Occipital lobe (tissue), 2 donors: ENCODE measurements around the gene DCUN1D1. TPM values are rescaled to one million over a fixed set of nuclear protein-coding genes. Genes with fewer than 3 reads are reported as not detected.

Experiments used
- DNase-seq: peaks from one replicate; lab custom pipeline; 2025; lab: John Stamatoyannopoulos, UW
- total RNA-seq: library from RNA; depleted of rRNA; stranded (reverse); fragments of >200 nt; gene quantifications from one replicate; pipeline ENCODE4 v1.2.3, GENCODE V29; 2014

The DCUN1D1 gene
- total RNA-seq, 1 donor from 2014 or later, result 94.1 TPM

DNA sequence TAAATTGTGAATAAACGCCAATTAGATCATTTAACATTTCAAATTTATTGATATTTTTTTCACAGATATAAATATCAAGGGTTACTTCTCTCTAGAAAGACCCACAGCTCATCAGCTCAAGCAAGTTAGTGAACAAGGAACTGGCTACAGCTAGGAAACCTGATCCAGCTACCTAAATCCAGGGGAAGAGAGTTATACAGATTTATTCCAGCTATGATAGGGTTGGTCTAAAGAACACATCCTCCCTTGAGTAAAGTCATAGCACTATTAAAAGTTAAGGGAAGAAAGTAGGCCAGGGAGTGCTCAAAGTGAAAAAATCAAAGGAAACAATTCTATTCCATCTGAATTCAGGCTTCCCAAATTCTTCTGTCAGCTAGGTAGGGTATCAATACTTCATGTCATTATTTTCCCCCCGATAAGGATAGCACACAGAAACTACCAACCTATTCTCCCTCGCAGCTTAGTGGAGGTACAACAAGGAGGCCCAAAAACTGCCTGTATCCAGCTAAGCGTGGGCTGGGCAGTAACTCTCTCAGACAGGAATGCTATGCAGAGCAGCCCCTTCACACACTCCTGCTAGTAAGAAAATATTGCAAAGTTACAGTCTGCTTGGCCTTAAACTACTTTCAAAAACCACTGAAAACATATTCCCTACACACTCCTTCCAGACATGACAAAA, 44.0 kb downstream of the DCUN1D1 start:
- no peak for DNase-seq

DNA sequence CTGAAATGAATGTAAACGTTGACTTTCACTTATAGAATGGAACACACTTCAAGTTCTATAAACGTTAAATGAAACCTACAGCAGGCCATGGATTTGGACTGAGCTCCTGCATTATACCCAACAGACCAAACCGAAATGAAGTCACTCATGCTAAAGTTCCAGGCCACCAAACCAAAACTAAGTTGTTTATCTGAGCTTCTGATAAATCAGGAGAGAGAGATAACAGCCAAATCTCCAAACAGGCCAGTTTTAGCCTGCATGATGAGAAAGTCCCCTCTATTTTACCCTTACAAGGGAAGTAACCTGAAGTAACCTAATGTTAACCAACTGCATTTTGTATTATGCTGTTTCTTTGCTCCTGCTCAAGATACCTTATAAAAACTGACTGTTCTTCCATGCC, 44.5 kb downstream of the DCUN1D1 start:
- DNase-seq, result no peak

DNA sequence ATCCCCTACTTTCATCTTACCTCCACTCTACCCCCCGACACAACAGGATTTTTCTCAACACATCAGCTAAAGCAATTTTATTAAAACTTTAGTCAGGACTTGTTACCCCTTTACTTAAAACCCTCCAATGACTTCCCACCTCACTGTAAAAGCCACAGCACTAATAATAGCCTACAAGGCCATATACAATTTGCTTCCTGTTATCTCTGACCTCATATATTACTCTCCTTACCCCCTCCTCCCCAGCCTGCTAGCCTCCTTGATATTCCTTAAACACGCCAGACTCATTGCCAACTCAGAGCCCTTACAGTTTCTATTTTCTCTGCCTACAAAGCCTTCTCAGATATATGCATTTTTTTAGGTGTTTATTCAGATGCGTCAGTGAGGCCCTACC, 54.4 kb downstream of the DCUN1D1 start:
- DNase-seq, result no peak

DNA sequence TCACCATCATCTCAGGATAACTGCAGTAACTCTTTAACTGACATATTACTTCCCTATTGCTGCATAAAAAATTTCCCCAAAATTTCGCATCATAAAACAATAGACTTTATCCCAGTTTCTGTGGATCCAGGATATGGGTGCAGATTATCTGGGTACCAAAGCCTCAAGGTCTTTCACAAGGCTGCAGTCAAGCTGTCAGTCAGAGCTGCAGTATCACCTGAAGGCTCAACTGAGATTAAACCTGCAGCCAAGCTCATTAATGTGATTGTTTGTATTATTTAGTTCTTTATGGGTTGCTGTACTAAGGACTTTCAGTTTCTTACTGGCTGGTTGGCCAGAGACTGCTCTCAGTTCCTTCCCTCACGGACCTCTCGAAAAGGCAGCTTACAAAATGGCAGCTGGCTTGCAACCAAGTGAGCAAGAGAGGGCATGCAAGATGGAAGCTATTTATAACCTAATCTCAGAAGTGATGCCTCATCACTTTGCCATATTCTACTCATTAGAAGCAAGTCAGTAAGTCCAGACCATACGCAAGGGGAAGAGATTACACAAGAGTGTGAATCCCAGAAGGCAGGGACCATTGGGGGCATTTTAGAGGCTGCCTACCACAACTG, 54.9 kb downstream of the DCUN1D1 start:
- DNase-seq, result no peak

DNA sequence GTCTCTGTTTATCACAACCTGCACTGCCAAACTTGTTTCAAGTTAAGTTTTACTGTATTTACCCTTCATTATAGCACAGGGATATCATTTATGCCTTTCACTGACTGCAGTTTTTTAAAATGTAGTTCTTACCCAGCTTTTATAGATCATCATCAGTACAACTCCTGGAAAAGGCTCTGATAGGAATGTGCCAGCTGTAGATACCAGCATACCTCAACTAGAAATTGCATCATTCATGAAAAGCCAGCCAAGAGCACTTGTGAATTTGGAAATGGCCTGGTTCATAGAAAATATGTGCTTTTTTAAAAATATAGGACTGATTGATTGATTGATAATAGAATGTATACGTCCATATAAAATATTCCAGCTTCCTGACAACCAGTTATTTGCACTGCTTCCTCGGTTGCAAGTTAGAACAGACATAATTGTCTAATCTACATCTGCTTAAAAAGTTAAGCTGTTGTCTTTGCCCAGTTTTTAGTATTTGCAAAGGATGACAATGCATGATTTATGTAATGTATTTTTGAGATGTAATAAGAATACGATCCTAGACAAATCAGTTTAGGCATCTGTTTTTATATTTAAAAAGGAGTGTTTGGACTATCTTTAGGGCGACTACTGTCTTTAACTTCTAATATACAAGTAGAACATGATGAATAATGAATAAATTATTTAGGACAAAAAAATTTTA, 58.5 kb downstream of the DCUN1D1 start:
- no peak for DNase-seq

DNA sequence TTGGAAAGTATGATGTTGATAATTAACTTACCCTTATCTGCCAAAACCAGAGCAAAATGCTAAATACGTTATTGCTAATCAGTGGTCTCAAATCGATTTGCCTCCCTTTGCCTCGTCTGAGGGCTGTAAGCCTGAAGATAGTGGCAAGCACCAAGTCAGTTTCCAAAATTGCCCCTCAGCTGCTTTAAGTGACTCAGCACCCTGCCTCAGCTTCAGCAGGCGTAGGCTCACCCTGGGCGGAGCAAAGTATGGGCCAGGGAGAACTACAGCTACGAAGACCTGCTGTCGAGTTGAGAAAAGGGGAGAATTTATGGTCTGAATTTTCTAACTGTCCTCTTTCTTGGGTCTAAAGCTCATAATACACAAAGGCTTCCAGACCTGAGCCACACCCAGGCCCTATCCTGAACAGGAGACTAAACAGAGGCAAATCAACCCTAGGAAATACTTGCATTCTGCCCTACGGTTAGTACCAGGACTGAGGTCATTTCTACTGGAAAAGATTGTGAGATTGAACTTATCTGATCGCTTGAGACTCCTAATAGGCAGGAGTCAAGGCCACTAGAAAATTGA, 59.7 kb downstream of the DCUN1D1 start:
- DNase-seq, result no peak

DNA sequence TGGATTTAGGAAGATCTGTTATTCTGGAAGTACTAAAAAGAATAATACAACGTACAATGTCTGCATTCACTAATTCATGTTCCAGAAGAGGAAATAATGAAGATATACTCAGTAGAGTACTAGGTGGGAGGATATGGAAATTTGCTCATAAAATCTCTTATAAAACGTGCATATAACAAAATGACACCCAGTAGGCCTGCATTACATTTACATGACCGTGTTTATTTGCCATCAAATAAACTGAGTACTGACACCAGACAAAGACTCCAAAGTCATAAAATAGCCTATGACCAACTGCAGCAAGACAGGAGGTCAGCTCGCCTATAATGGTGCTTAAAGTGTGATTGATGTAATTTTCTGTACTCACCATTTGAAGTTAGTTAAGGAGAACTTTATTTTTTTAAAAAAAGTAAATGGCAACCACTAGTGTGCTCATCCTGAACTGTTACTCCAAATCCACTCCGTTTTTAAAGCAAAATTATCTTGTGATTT, 60.4 kb downstream of the DCUN1D1 start:
- no peak for DNase-seq

DNA sequence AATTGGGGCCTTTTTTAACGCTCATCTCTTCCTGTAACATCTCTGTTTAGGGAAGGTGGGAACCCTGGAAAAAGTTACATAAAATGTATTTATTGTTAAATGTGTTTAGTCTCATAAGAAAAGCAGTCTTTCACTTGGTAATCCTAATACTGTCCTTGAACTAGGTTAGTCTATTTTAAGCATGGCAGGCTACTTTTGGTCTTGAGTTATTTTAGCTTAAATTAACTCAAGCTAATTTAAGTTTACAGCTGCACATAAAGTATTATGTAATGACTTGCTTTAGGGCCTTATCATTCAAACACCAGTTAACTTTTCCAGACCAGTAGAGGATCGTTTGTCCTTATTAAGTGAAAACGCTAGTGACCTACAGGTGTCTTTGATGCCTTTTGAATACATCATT, 63.2 kb downstream of the DCUN1D1 start:
- DNase-seq, result no peak

DNA sequence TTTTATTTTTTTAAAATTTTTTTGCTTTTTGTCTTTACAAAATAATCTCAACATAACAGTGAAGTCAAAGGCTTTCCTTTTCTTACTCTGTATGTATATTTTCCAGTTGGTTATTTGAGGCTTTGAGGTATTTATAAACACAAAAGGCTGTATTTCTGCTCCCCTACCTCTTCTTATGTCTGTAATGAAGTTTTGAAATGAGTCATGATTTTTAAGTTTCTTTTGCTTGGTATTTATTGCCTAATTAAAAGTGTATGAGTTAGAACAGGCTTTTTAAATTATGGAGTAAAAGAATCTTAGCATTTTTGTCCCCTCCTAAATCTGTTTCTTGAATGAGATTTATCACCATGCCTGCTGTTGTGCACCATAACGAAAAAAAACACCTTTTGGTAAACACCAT, 66.0 kb downstream of the DCUN1D1 start:
- DNase-seq, result no peak

DNA sequence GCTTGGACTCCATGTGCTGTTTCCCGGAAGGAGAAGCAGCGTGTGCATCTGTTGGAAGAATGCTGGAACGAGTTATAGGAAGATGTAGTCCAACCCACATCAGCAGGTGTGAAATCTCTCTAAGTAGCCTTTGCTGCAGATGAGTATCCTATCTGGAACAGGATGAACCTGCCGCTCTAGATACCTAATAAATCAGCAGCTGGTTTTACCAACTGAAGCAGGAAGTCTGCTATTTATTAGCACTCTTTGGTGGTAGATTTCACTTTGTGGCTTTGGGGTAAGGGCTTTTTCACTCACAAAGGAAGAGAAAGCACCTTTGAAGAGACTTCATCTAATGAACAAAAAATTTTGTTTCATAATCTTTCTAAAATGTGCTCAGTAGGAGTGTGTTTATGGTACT, 66.4 kb downstream of the DCUN1D1 start:
- no peak for DNase-seq

DNA sequence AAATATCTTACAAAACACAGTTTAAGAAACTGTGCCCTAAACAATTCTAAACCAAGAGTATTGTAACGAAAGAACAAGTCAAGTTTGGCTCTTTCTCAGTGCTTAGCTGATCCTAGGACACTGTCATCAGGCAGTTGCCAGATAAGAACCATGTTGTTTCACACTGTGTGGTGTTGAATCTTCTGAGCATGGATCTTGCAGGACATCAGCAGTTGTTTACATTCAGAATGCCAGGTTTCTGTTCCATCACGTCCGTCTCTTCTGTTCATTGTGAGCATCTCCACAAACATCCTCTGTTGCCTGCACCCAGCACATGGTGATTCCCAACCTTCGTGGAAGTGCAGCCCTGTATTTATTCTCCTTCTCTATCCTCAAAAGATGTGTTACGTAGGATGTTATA, 67.9 kb downstream of the DCUN1D1 start:
- DNase-seq, result no peak

DNA sequence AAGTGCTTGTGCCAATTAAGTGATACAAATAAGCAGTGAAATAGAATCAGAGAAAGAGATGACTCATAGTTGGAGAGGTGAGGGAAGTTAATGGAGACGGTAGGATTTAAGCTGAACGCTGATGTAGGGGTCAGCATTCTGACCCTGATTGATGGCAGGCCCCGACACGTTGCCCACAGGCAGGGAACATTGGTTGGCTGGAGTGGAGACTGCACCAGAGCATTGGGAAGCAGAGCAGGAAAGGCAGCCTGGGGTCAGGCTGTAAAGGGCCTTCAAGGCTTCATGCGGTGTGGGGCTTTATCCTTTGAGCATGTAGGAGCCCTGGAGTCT, 68.6 kb downstream of the DCUN1D1 start:
- DNase-seq, result no peak

DNA sequence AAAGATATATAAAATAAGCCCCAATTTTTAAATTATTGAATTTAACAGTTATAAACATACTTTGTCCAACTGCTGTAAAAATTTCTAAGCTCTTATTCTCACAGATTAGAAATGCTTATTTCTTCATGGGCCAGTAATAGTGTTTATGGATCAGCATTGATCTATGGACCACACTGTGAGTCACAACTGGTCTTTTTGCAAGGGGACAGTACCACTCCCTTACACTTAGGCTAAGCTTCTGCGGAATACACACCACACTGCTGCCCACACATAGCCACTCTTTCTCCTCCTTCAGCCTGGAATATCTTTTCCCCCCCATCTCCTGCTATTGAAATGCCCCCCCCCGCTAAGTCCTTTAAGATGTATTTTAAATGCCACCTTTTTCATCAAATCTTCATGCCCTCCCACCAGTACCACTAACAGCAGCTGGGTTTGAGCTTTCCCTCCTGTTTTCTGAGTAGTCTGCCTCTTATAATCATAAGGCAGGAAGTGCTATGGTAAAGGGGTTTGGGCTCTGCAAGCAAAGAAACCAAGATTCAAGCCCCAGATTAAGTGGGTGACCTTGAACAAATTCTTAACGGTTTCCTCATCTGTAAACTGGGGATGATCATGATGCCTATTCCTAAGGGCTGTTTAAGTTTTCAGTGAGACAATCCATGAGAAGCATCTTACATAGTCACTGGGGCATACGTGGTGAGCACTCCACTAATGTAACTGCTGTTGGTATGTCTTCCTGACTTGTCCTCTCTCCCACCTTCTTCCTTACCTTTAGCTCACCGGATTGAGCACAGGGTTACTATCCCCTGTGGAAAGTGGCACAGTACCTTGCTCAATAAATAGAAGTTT, 69.2 kb downstream of the DCUN1D1 start:
- no peak for DNase-seq

DNA sequence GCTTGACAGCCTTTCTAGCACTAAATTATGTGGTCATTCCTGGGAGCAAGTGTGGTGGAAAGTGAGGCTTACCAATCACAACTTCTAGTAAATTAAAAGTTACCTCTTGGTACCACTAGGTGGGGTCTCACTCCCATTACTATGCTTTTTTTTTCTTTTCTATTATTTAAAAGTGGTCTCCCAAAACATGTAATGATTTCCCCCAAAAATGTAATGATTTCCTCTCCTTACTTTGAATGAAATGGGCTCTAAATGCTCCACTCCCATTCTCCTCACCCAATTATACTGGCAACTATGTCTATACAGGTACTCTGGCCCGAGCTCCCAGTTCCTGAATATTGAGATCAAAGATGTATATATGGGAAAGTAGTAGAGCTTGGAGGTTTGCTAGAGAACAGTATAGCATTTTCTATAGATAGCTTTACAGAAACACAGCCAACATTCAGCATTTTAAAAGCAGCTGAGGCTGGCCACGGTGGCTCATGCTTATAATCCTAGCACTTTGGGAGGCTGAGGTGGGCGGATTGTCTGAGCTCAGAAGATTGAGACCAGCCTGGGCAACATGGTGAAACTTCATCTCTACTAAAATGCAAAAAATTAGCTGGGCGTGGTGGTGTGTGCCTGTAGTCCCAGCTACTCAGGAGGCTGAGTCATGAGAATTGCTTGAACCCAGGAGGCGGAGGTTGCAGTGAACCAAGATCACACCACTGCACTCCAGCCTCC, 70.9 kb downstream of the DCUN1D1 start:
- no peak for DNase-seq

DNA sequence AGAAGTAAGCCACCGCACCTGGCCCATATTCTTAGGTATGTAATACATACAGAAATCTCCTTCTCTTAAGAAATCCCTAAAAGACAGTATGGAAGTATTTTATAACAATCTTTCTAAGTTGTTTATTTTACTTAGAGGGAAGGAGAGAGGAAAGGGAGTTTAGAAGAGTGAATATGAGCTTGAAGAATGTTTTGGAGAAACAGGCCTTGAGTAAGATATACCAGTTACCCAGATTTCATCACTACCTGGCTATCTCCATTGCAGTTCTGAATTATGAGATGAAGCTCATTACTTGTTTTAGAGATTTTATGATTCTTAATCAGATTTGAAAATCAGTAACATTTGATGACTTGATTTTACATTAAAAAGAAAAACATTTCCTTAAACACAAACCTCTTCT, 71.9 kb downstream of the DCUN1D1 start:
- DNase-seq, result no peak

DNA sequence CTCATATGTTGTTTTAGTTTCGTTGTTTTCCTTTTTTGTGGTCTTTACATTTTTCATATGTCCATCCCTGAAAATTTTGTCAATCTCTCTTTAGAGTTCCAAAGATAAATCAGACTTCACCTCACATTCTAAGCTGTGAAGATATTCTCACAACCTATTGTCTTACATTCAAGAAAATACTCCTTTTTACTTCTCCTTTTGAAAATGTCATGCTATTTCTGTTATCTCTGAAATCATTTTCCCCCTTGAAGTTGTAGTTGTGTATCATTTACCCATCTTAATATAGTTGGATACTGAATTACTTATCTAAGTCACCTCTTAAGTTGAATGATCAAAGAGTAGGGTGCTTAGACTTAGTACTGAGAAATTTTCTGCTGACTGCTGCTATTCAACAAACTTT, 74.3 kb downstream of the DCUN1D1 start:
- no peak for DNase-seq

DNA sequence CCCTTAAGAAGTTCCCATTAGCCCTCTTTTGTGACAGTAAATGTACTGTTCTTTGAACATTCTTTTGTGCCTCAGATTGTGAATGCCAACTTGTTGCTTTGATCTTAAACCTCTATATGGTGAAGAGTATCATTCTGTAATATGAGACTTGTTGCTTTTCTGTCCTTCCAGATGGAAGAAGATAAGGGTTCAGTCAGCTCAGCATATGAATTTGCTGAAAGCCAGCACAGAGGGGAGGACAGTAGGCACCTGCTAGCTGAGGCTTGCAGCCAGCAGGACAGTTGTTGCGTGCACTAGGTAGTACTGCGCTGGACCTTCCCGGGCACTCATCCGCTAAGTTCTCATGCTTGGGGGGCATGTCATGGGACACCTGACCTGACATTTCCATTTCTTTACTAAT, 74.7 kb downstream of the DCUN1D1 start:
- no peak for DNase-seq

DNA sequence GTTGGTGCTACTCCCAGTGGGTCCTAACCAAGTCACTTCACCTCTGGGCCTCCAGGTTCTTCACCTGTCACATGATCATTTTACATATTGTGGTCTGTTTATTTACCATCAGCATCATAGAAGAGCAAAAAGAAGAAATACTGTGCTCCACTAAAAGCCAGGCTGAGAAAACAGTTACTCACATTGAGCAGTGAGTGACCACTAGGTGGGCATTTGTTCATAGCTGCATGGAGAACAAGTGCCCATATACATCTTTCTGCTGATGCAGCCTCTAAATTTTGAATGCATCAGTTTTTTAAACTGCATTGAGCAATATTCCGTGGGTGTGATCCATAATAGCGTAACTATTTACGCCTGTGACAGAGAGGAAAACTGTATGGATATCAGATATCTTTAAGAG, 76.2 kb downstream of the DCUN1D1 start:
- DNase-seq, result no peak

DNA sequence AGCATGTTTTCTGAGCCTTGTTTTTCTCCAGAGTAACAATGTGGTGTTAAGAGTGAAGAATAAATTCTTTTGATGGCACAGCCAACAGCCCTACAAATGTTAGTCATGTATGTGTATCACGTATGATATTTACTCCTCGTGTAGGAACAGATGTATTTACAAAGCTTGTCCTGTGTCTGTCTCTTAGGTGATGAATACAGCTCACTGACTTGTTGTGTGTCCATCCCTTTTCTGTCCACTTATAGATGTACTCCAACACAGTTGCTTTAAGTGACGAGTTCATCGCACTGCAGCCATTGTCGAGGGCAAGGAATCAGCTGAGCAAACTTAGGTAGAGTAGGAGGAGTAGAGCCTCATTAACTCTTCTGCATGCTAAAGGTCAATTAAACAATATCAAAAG, 78.1 kb downstream of the DCUN1D1 start:
- no peak for DNase-seq

DNA sequence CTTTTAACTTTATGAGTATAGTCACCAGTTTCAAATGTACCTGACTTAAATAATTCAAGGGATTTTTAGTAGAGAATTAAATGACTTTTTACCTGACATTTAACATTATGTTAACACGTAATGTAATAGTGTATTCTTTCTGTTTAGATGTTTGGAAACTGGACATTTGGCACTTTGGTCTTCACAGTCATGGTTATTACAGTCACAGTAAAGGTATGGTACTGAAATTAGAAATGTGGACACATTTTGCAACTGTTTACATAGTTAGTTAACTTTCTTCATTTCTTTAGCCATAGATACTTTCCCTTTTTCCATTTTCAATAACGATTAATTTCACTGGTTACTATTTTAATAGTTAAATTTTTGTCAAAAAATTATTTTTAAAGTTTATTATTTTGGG, 83.8 kb downstream of the DCUN1D1 start:
- no peak for DNase-seq

DNA sequence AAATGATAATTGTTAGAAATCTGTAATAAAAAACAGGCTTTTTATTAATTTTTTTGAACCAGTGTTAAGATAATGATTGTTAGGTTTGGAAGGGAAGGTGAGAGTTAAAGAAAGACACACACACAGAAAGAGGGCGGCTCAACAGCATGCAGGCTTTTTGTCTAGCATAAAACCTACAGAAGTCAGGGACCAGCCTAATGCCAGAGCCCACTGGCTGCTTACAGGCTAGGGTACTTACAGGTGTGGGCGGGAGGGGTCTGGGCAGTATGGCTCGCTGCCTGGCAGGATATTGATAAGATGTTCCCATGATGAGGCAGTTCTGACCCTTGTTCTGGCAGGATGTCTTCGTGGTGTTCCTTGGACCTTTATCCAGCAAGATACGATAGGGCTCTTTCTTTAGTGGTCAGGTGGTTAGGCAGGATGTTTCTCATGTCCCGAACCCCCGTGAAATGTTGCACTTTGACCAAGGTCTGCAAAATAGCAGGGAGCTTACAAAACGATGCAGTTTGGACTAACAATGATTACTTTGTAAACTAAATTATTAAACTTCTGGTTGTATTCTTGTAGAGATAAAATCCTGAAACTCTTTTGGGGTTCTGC, 84.7 kb downstream of the DCUN1D1 start:
- DNase-seq, result no peak
